HG03565 (cell line): ENCODE measurements around the gene CCDC85C.

Experiments used
- ATAC-seq: cut with Tn5 transposase; IDR thresholded peaks from one replicate; pipeline ENCODE4 v1.9.1; 2021; ENCODE audit warnings: mild to moderate bottlenecking, moderate library complexity; ENCODE audit not compliant: unreplicated experiment

CCDC85C gene

DNA sequence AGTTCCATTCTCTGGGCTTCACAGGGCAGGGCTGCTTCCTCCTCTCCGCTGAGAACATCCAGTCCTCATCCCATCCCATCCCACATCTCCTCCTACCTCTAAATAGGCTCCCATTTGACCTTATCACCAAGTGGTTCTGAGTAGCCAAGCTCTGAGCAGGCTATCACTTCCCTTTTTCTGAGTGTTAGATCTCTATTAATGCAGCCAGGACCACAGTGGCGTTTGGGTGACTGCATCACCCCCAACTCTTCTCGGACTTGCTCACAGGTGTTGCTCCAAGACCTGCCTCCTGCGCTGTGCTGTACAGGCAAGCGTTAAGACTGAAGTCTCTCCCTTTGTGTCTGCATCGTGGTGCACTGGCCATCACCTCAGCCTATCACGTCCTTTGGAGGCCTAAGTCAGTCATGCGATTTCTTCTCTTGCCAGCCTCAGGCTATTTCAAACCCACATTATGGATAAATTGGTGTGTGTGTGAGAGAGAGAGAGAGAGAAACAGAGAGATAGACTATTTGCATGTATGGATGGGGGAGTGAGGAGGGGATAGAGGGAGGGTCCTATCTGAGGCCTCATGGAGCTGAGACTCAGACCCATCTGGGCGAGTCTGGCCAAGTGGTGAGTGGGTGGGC, 28.5 kb upstream of the CCDC85C start:
- ATAC-seq, result no peak

DNA sequence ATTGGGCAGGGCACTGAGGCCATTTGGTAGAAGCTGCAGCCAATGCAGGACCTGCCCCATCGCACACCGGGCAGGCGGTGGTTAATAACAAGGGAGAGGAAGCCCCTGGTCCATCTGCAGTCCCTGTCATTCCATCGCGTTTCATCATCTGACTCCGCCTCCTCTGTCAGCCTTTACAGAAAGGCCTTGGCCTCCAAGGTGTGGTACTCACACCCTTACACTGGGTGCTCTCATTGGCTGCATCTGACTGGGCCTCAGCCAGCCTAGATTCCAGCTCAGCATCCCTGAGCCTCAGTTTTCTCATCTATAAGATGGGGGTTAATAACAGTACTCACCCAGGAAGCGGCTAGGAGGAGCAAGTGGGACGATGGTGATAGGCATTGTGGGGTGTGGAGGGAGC, 26.2 kb upstream of the CCDC85C start:
- no peak for ATAC-seq

DNA sequence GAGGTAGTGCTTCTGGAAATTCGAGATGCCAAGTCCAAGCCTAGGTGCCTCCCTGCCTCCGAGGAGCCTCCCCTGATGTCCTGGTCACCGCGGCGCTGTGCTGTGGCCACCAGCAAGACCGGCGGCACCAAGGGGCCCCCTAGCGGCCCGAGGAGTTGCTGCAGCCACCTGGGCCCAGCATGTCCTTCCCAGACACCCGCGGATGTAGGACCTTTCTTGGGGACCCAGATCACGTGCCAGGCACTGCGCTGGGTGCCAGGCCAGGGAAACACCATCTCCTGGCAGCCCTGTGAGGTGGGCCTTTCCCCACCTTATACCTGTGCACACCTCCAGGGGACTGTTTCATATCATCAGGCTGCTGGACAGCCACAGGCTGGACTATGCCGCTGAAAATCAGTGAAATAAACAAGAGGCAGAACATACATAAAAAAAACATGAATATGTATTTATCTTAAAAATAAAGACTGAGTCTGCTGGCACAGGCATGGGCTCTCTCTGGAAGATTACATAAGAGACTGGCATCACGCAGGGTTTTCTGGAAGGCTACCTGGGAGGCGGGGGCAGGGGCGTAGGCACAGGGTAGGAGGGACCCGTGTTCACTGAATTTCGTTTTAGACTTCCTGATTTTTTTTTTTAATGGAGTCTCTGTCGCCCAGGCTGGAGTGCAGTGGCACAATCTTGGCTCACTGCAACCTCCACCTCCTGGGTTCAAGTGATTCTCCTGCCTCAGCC, 25.0 kb upstream of the CCDC85C start:
- ATAC-seq, result no peak

DNA sequence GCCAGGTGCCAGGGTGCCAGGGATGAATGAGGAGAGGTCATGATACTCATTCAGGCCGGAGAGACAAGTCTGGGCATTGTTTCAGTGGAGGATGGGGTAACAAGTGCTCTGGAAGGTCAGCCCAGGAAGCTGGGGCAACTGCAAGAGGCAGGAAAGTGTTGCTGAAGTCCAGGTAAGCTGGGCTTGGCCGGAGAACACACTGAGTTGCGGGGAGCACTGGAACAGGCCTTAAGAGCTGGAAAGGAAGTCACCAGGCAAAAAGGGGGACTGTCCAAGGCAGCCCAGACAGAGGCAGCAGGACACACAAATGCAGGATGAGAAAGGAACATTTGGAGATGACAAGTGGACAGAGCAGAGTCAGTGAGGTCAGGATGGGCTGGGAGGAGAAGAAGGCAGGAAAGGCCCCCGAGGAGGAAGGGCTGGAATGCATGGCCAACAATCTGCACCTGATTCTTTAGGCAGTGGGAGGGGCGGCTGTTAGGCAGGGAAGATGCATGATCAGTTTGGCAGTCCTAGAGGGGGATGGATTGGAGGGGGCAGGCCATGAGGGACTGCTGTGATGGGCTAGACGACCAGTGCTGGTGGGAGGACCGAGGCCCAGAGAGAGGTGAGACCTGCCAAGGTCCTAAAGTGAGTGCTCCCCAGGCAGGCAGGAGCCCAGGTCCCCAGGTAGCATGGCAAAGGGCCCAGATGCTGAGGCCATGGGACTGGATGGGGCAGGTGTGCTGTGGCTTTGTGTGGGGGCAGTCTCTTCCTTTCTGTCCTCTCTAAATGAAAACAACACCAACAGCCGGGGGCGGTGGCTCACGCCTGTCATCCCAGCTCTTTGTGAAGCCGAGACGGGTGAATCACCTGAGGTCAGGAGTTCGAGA, 23.7 kb upstream of the CCDC85C start:
- no peak for ATAC-seq

DNA sequence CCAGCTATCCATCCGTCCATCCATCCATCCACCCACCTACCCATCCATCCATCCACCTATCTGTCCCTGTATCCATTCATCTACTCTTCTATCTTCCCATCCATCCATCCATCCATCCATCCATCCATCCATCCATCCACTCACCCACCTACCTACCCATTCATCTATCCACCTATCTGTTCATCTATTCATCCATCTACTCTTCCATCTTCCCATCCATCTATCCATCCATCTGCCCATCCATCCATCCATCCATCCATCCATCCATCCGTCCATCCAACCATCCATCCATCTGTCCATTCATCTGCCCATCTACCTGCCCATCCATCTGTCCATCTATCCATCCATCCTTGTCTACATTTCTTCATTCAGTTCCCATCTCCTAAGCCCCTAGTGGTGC, 23.1 kb upstream of the CCDC85C start:
- ATAC-seq, result no peak

DNA sequence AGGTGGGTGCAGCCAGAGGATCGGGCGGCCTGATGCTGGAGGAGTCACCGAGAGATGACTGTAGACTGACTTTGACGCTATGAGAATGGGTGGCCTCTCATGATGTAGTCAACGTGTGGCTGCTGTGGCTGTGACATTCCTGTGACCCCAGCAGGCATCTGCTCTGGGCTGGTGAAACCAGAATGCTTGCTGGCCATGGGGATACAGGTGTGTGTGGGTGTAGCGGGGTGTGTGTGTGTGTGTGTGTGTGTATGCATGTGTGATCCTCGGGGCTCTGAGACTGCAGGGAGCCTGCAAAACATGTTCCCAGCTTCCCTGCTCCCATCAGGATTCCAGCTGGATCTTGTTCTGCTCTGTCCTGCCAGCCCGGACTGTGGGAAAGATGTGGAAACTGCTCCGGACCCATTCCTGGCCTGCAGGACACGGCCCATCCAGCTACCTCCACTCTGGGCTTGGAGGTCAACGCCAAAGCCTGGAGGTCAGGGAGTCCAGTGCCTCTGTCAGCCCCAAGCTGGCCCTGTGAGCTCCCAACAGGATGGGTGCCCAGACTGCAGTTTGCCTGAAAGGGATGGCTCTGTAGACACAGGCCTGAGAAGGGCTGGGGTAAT, 22.1 kb upstream of the CCDC85C start:
- ATAC-seq, result no peak

DNA sequence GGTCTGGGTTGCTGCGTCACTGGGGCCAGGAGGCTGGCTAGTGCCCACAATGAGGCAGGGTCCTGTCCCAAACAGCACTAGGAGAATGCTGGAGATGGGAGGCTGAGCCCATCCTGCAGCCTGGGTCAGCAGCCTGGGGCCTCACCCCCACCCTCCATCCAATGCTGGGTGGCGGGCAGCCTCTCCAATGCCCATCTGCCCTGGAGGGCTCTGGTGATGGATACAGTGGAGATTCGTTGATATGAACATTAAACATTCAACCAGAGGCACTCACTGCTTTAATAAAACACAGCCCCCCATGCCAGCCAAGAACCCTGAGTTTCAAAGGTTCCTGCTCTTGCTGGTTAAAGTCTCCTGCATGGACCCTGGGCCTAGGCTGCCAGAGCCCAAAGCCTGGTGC, 21.5 kb upstream of the CCDC85C start:
- no peak for ATAC-seq

DNA sequence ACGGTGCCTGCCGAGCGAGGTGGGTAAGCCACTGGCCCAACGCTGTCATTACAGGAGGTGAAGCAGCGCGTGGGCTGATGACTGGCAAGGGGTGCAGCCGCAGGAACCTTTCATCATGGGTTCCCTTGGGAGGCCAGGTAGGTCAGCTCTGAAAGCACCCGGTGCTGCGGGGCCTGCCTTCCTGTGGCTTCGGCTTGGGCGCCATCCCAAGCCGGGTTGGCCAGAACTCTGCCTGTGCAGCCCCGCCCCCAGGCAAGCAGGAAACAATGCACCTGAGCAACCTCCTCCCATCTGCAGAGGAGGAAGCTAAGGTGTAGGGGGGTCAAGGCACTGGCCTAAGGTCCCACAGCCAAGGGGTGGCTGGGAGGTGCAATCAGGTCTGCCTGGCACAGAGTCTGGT, 21.0 kb upstream of the CCDC85C start:
- no peak for ATAC-seq

DNA sequence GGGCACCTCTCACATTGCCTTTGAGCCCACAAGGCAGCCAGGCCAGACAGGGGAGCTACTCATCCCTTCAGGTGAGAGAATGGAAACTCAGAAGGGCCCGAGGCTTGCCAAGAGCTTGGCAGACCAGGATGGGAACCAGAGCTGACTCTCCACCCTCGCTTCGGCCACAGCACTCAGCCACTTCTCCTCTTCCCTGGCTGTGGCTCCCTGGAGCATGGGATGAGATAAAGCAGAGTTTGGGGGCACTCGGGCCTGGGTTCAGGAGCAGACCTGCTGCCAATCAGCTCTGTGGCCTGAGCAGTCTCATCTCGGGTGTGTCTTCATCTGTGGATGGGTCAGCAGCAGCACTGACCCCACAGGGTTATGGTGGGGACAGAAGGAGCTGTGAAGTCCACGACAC, 20.0 kb upstream of the CCDC85C start:
- no peak for ATAC-seq

DNA sequence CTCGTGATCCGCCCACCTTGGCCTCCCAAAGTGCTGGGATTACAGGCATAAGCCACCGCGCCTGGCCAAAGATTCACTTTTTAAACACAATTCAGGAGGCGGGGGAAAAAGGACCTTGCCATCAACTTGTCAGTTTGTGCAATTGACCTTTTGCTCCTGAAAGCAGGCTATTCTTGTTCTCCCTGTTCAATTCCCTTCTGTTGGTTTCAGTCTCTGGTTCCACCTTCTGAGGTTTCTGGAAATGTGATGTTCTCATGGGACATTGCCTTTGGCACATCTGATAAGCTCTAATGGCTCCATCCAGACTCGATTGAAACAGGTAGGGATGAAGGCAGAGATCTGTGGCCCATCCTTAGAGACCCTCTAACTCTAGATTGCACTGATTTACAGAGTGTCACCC, 17.9 kb upstream of the CCDC85C start:
- no peak for ATAC-seq

DNA sequence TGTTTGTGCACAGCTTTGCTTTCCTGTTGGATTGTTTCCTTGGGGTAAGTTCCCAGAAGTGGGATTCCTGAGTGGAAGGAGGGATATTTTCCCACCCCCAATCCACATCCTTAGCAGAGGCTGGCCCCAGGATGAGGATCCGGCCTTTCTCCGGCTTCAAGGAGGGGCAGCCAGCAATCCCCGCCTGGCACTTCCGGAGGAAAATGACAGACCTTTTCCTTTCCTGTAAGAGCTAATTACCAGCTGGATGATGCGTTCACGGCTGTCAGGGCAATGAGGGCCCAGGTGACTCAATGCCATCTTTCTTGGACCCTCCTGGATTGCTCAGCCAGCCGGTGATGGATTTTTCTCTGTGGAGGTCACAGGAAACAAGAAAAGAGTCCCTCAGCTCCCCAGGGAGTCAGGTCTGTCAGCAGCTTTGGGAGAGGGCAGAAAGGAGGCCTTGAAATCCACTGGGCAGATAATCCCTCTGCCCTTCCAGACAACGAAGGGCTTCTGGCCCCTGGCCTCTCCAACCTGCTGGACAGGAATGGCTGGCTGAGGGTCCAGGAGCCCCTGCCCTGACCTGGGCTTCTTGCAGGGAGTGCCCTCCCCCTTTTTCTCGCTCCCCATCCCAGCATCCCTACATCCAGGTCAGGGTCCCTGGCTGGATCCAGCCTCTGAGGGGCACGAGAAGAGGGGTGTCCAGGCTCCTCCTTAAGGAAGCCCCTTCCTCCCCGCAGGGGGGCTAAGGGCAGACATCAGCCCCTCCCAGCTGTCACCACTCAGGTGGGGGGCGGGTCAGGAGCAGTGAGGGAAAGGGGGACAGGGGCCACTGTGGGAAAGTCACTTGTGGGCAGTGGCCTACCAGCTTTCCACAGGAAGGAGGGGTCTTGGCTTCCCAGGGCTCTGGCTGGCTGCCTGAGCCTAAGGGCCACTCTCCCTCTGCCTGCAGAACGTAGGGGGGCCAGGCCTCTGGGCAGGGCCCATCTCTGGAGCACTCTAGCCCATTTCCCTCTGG, 16.1 kb upstream of the CCDC85C start:
- ATAC-seq, result no peak

DNA sequence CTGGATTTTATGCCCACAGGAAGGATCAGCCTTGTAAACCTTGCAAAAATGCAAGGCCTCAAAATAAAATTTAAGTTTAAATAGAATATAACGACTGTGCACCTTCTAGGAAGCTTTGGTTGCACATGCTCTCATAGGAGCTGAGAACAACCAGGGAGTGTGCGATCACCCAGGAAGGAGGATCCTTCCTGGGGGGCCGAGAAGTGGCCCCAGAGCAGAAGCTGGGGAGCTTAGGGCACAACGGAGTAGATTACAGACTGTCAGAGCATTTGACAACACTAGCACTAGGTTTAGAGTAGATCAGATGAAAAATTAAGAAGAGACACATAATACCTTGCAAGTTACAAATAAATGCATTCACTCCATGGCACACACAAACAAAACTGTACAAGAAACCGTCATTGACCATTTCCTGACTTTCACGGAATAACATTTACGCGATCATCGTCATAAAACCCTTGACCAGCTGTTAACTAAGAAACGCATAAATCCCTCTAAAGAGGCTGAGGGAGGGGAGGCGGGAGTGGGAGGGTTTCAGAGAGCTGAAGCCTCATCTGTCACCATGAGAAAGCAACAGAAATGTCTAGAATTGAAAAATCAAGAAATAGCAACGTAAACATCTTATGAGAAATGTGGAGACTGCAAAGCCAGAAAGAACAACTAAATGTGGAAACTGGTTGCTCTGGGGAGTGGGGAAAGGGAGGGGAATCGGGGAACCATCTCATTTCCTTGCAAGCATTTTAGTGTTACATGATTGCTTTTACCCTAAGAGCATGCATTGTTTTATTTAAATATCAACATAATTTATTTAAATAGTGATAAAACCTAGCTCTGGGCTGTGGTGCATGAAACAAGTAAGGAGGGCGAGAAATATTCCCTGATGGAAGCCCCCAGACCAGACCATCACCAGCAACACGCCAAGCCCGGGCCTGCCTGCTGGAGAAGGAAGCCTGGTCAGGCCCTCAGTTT, 13.1 kb upstream of the CCDC85C start:
- ATAC-seq, result no peak

DNA sequence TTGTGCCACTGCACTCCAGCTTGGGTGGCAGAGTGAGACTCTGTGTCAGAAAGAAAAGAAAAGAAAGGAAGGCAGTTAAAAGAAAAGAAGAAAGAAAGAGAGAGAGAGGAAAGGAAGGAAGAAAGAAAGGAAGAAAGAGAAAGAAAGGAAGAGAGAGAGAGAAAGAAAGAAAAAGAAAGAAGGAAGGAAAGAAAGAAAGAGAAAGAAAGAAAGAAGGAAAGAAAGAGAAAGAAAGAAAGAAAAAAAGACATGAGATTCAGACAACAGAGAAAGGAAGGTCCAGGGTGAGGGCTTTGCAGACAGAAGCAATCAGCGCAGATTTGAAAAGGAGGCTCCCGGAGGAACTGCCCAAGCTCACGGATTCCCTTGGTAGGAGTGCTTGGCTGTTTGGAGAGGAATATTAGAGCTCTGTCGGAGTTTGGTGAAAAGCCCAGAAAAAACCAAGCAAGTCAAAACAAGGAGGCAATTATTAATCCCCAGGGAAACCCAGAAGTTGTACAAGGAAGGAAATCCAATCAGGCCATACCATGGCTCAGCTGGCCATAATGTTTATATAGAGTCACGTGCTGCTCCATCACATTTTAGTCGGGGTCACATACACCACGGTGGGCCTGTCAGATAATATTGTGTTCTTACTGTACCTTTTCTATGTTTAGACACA, 11.6 kb upstream of the CCDC85C start:
- no peak for ATAC-seq

DNA sequence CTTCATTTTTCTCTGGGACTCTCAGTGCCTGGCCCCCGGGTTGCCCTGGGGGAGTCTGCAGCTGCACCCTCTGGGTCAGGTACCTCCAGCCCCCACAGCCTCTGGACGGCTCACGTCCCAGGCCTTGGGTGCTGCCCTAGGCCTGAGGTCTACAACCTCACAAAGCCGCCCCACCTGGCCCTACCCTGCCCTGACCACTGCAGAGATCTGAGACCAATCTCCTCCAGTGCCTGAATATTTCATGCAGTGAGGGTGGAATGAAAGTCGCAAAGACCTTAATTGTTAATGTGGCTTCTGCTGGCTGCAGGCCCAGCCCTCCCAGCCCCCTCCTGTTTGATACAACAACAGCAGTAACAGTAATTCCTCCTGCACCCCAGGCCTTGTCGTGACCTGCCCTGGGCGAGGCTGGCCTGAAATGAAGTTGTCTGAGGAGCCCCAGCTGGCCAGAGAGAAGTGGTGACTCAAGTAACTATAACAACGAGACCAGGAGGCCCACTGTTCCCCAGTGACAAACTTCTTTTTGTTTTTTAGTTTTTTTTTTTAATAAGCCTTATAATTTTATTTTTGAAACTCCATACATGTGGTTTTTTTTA, 8.8 kb upstream of the CCDC85C start:
- ATAC-seq, result no peak

DNA sequence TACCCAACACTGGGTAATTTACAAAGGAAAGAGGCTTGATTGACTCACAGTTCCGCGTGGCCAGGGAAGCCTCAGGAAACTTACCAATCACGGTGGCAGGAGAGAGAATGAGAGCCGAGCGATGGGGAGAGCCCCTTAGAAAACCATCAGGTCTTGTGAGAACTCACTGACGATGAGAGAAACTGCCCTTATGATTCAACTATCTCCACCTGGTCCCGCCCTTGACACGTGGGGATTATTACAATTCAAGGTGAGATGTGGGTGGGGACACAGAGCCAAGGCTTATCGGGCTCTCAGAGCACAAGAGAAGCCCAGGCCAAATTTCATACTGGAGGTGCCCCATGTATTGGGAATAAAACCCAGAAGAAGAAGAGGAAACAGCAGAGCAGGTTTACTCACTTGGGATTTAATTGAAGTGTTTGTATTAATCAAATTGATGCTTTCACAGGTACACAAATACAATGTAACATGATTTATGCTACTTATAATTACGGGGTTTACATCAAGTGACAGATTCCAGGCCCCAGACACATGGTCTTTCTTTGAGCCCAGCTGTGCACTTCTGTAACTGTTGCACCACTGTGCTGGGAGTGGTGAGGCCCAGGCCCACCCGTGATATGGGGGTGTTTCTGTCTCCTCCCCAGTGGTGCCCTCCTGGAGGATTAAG, 8.2 kb upstream of the CCDC85C start:
- ATAC-seq, result no peak

DNA sequence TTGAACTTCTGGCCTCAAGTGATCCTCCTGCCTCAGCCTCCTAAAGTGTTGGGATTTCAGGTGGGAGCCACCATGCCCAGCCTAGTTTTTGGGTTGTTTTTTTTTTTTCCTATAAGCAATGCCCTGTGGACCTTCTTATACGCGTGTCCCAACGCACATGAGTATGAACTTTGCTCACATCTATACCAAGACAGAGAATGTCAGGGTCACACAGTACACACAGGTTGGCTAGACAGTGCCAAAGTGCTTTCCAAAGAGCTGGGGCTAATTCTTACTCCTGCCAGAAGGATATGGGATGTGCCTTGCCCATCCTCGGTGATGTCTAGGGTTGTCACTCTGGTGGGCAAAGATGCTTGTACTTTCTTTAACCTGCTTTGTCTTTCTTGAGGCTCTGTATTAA, 7.6 kb upstream of the CCDC85C start:
- ATAC-seq, result no peak

DNA sequence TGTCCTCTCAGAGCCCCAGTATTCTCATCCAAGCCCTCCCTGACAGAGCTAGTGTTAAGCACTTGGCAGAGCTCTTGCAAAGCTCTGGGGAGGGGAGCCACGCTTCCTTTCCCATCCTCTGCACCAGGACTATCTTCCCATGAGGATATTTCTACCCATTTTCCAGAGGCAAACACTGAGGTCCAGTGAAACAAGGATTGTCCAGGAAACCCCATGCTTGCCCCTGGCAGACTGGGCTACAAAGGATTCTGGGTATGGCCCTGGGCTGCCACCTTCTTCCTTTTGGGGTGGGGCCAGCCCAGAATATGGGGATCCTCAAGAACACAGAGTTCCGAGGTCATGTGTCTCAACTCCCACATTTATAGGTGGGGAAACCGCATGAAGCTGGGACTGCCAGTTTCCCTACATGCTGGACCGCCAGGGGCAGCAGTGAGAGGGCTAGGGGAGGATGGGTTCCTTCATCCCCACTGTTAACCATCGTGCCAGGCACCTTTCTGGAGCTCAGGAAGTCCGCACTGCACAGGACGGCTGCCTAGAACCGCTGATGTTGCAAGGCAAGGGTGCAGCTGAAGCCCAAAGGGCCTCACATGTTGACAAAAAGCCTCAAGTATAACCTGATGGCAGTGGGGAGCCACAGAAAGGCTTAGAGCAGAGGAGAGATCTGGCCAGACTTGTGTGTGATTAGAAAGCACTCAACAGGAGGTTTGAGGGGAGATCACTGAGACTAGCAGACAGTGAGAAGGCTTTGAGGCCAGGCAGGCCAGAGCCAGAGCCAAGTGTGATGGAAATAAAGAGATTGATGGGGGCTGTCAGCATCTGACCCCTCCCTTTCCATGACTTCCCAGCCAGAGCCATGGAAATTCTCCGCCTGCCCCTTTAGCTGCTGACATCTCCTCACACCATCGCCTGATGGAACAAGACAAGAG, 5.5 kb upstream of the CCDC85C start:
- no peak for ATAC-seq
